ENCODE data around the gene STT3A. TPM values are rescaled to one million over a fixed set of nuclear protein-coding genes. Genes with fewer than 3 reads are reported as not detected.

The STT3A gene
- total and polyA plus RNA-seq, 3 experiments from 2014 or later = 90.6 to 143 (median 140) TPM

- no peaks in the 10 kb centered on the region for H3K36me3 ChIP-seq (ENCODE audit: insufficient read depth, low read length)
- CTCF ChIA-PET = no interaction called here
- POLR2A ChIA-PET = no interaction called here
Measured at GRCh38 chr11:125562430-125562829, 30.2 kb upstream of the STT3A start.

GRCh38 chr11:125564357-125564756 is 28.3 kb upstream of the STT3A start:
- Histone ChIP-seq H3K4me1 (ENCODE audit: insufficient read depth, low read length) (no peaks in the 10 kb centered on the region), H3K27ac (ENCODE audit: low read depth, low read length) (no peak overlapping the region), H3K4me3 (ENCODE audit: low read length) (no peak overlapping the region), H3K36me3 (ENCODE audit: insufficient read depth, low read length) (no peaks in the 10 kb centered on the region), H3K9me3 (ENCODE audit: low read length) (no peaks in the 10 kb centered on the region), H3K27me3 (ENCODE audit: insufficient read depth, low read length, poor library complexity, severe bottlenecking) (no peaks in the 10 kb centered on the region)
- peaks cover 4 to 6% (median 5%) of the 10 kb centered on the region in 3 donors for H3K4me1 Mint-ChIP-seq
- POLR2A ChIA-PET = no interaction called here
- no peak for DNase-seq
- CTCF ChIA-PET = no interaction called here
- H3K27me3 Mint-ChIP-seq = no peaks in the 10 kb centered on the region
- no peak overlapping the region for H3K27ac Mint-ChIP-seq
- H3K9me3 Mint-ChIP-seq = no peaks in the 10 kb centered on the region
- peaks cover 0 to 2% (median 0%) of the 10 kb centered on the region in 3 donors for H3K36me3 Mint-ChIP-seq
- peak overlapping the region in 1 of 7 donors; percentile 5 for H3K4me3 Mint-ChIP-seq

More at GRCh38 chr11:125562430-125562829, 30.2 kb upstream of the STT3A start:
- Mint-ChIP-seq H3K9me3 (no peaks in the 10 kb centered on the region), H3K4me3 (no peak overlapping the region), H3K27me3 (peaks cover 0 to 4% of the 10 kb centered on the region in 2 donors), H3K27ac (no peak overlapping the region), H3K4me1 (peaks cover 0 to 5% (median 4%) of the 10 kb centered on the region in 3 donors), H3K36me3 (no peaks in the 10 kb centered on the region)
- no peak for DNase-seq
- H3K4me3 ChIP-seq (ENCODE audit: low read length) = no peak overlapping the region
- H3K27ac ChIP-seq (ENCODE audit: low read depth, low read length) = no peak overlapping the region
- no peaks in the 10 kb centered on the region for H3K4me1 ChIP-seq (ENCODE audit: insufficient read depth, low read length)
- no peaks in the 10 kb centered on the region for H3K27me3 ChIP-seq (ENCODE audit: insufficient read depth, low read length, poor library complexity, severe bottlenecking)
- H3K9me3 ChIP-seq (ENCODE audit: low read length) = no peaks in the 10 kb centered on the region

GRCh38 chr11:125566235-125566634 is 26.4 kb upstream of the STT3A start:
- H3K27me3 Mint-ChIP-seq = no peaks in the 10 kb centered on the region
- Histone ChIP-seq H3K36me3 (ENCODE audit: insufficient read depth, low read length) (no peaks in the 10 kb centered on the region), H3K27ac (ENCODE audit: low read depth, low read length) (no peak overlapping the region), H3K9me3 (ENCODE audit: low read length) (no peaks in the 10 kb centered on the region), H3K27me3 (ENCODE audit: insufficient read depth, low read length, poor library complexity, severe bottlenecking) (no peaks in the 10 kb centered on the region), H3K4me3 (ENCODE audit: low read length) (no peak overlapping the region), H3K4me1 (ENCODE audit: insufficient read depth, low read length) (peaks cover 13% of the 10 kb centered on the region)
- H3K9me3 Mint-ChIP-seq = no peaks in the 10 kb centered on the region
- H3K36me3 Mint-ChIP-seq = peaks cover 0 to 9% (median 0%) of the 10 kb centered on the region in 3 donors
- H3K4me1 Mint-ChIP-seq = peaks cover 18 to 21% (median 20%) of the 10 kb centered on the region in 3 donors
- peak overlapping the region in 1 of 8 donors; percentile 84 for H3K27ac Mint-ChIP-seq
- CTCF ChIA-PET = interaction anchor here (1.1 kb wide), 1 partner anchor 8 kb away, joined by 3 read pairs; no protein-coding TSS in a partner anchor
- H3K4me3 Mint-ChIP-seq = peak overlapping the region in 2 of 7 donors; percentile 58 to 72
- POLR2A ChIA-PET = no interaction called here
- no peak for DNase-seq

- peak within 1 kb of the TSS; percentile 83 to 98 (median 94) for H3K27ac Mint-ChIP-seq
- Histone ChIP-seq H3K27me3 (ENCODE audit: insufficient read depth, low read length, poor library complexity, severe bottlenecking) (no peaks in the 10 kb centered on the region), H3K36me3 (ENCODE audit: insufficient read depth, low read length) (peaks cover 11% of the 10 kb centered on the region), H3K4me1 (ENCODE audit: insufficient read depth, low read length) (peaks cover 13% of the 10 kb centered on the region), H3K27ac (ENCODE audit: low read depth, low read length) (peak within 1 kb of the TSS; percentile 89), H3K4me3 (ENCODE audit: low read length) (peak within 1 kb of the TSS; percentile 88), H3K9me3 (ENCODE audit: low read length) (no peaks in the 10 kb centered on the region)
- H3K9me3 Mint-ChIP-seq = no peaks in the 10 kb centered on the region
- POLR2A ChIA-PET = interaction anchor here (0.5 to 2.5 kb wide), 9 partner anchors 21 to 823 kb away, joined by 3 to 31 read pairs (median 4); partner anchors contain the start of genes CHEK1, HYLS1 and STT3A
- H3K4me1 Mint-ChIP-seq = peaks cover 26 to 32% (median 31%) of the 10 kb centered on the region in 3 donors
- H3K27me3 Mint-ChIP-seq = no peaks in the 10 kb centered on the region
- DNase-seq = peak; percentile 80 to 87 (median 83)
- H3K4me3 Mint-ChIP-seq = peak within 1 kb of the TSS; percentile 93 to 97 (median 95)
- peaks cover 0 to 26% (median 2%) of the 10 kb centered on the region in 3 donors for H3K36me3 Mint-ChIP-seq
- CTCF ChIA-PET = interaction anchor here (1.1 to 3.2 kb wide), 9 partner anchors 15 to 334 kb away, joined by 3 to 17 read pairs (median 5); partner anchors contain the start of genes CHEK1, HYLS1, PUS3 and STT3A
Measured at GRCh38 chr11:125568970-125569914, 23.4 kb upstream of the STT3A start, which contains the start of gene EI24. TSS of gene EI24 (plus strand) at chr11:125569477. CDS start at chr11:125572528, 3,051 bp downstream.

GRCh38 chr11:125569915-125570621 is 22.6 kb upstream of the STT3A start:
- Histone ChIP-seq H3K27me3 (ENCODE audit: insufficient read depth, low read length, poor library complexity, severe bottlenecking) (no peaks in the 10 kb centered on the region), H3K9me3 (ENCODE audit: low read length) (no peaks in the 10 kb centered on the region), H3K27ac (ENCODE audit: low read depth, low read length) (peak overlapping the region; percentile 89), H3K36me3 (ENCODE audit: insufficient read depth, low read length) (peaks cover 14% of the 10 kb centered on the region), H3K4me1 (ENCODE audit: insufficient read depth, low read length) (peaks cover 13% of the 10 kb centered on the region), H3K4me3 (ENCODE audit: low read length) (peak overlapping the region; percentile 88)
- H3K9me3 Mint-ChIP-seq = no peaks in the 10 kb centered on the region
- ChIA-PET CTCF (interaction anchor here (1.1 to 3.2 kb wide), 8 partner anchors 14 to 333 kb away, joined by 3 to 17 read pairs (median 6); partner anchors contain the start of genes CHEK1, HYLS1, PUS3 and STT3A), POLR2A (interaction anchor here (0.5 to 2.5 kb wide), 8 partner anchors 20 to 824 kb away, joined by 3 to 31 read pairs (median 4); partner anchors contain the start of genes CHEK1, HYLS1 and STT3A)
- H3K36me3 Mint-ChIP-seq = peaks cover under 1 to 33% (median 5%) of the 10 kb centered on the region in 3 donors
- H3K4me3 Mint-ChIP-seq = peak overlapping the region; percentile 87 to 97 (median 93)
- H3K27me3 Mint-ChIP-seq = no peaks in the 10 kb centered on the region
- H3K27ac Mint-ChIP-seq = peak overlapping the region; percentile 83 to 98 (median 92)
- peaks cover 26 to 34% (median 31%) of the 10 kb centered on the region in 3 donors for H3K4me1 Mint-ChIP-seq
- DNase-seq = no peak

GRCh38 chr11:125570952-125571351 is 21.7 kb upstream of the STT3A start:
- Histone ChIP-seq H3K9me3 (ENCODE audit: low read length) (no peaks in the 10 kb centered on the region), H3K4me3 (ENCODE audit: low read length) (no peak overlapping the region), H3K4me1 (ENCODE audit: insufficient read depth, low read length) (peaks cover 13% of the 10 kb centered on the region), H3K27ac (ENCODE audit: low read depth, low read length) (no peak overlapping the region), H3K27me3 (ENCODE audit: insufficient read depth, low read length, poor library complexity, severe bottlenecking) (no peaks in the 10 kb centered on the region), H3K36me3 (ENCODE audit: insufficient read depth, low read length) (peaks cover 22% of the 10 kb centered on the region)
- POLR2A ChIA-PET = no interaction called here
- no peak for DNase-seq
- H3K4me3 Mint-ChIP-seq = peak overlapping the region; percentile 87 to 97 (median 93)
- H3K27ac Mint-ChIP-seq = peak overlapping the region; percentile 74 to 94 (median 89)
- CTCF ChIA-PET = no interaction called here
- no peaks in the 10 kb centered on the region for H3K27me3 Mint-ChIP-seq
- H3K4me1 Mint-ChIP-seq = peaks cover 26 to 34% (median 31%) of the 10 kb centered on the region in 3 donors
- H3K36me3 Mint-ChIP-seq = peaks cover 4 to 42% (median 6%) of the 10 kb centered on the region in 3 donors
- no peaks in the 10 kb centered on the region for H3K9me3 Mint-ChIP-seq

GRCh38 chr11:125572916-125573315 is 19.7 kb upstream of the STT3A start:
- no peaks in the 10 kb centered on the region for H3K27me3 ChIP-seq (ENCODE audit: insufficient read depth, low read length, poor library complexity, severe bottlenecking)
- H3K4me1 ChIP-seq (ENCODE audit: insufficient read depth, low read length) = peaks cover 13% of the 10 kb centered on the region
- Mint-ChIP-seq H3K9me3 (no peaks in the 10 kb centered on the region), H3K27ac (peak overlapping the region in 3 of 8 donors; percentile 27 to 69 (median 57)), H3K4me1 (peaks cover 22 to 34% (median 25%) of the 10 kb centered on the region in 3 donors), H3K4me3 (no peak overlapping the region), H3K36me3 (peaks cover 15 to 59% (median 16%) of the 10 kb centered on the region in 3 donors), H3K27me3 (no peaks in the 10 kb centered on the region)
- no peak for DNase-seq
- CTCF ChIA-PET = no interaction called here
- POLR2A ChIA-PET = interaction anchor here (0.6 to 0.7 kb wide), 2 partner anchors 16 to 307 kb away, joined by 3 to 6 read pairs; no protein-coding TSS in a partner anchor
- H3K36me3 ChIP-seq (ENCODE audit: insufficient read depth, low read length) = peaks cover 32% of the 10 kb centered on the region
- no peak overlapping the region for H3K27ac ChIP-seq (ENCODE audit: low read depth, low read length)
- no peak overlapping the region for H3K4me3 ChIP-seq (ENCODE audit: low read length)
- no peaks in the 10 kb centered on the region for H3K9me3 ChIP-seq (ENCODE audit: low read length)
